ENCODE data around the gene NTM. TPM values are rescaled to one million over a fixed set of nuclear protein-coding genes. Genes with fewer than 3 reads are reported as not detected.

The NTM gene
- total RNA-seq, 6 donors from 2014 or later, result 4.1 to 151 (median 115) TPM

DNA sequence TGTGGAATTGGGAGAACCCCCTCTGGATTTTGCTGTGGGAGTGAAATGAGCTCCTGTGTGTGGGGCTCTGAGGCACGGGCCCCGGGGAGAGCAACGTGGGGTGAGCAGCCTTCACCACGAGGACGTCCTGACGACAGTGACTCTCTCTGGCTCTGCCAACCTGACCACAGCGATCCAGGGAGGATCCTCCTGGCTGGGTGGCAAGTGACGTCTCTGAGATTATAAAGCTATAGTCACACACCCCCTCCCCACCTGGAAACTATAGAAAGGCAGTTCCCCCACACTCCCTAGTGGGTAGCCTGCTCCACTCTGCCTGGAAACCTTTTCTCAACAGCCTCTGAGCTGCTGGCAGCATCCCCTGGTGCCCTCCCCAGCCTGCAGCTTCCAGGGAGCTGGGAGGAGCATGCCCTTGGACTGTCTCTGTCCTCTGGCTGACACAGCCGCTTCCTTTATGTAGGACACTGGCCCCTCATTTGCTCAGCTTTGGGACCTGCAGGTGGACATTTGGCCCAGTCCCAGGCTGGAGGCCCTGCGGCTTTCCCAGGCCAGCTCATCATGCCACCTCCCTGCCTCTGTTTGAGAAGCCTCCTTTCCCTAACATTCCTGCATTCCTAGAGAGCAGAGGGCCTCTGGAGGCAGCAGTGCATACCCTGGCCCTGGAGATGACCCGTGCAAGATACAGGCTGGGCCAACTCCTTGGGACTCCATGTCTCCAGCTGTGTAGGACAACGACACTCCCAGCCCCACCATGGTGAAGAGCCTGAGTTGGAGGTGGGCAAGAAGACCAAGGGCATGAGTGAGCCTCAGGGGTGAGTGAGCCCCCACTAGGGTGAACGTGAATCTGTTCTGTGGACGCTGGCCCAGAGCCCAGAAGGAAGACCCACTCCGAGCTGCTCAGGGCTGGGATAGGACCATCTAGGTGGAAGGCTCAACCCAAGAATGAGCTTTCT lies 314.0 kb downstream of the NTM start:
- TF ChIP-seq POLR2AphosphoS5 (IDR thresholded peaks at IDR 0.05) (no peak), POLR2A (IDR thresholded peaks at IDR 0.05) (no peak), EP300 (IDR thresholded peaks at IDR 0.05) (no peak), CTCF (IDR thresholded peaks at IDR 0.05) (no peak)
- peak in 1 of 2 donors; percentile 3 for ATAC-seq (ENCODE audit: low FRiP score in 2 of 2)
- H3K9me3 ChIP-seq, result no peaks in the 10 kb centered on the region
- no peak overlapping the region for H3K4me3 ChIP-seq
- DNase-seq, result peak in 1 of 2 donors; percentile 24
- peaks cover 0 to 9% (median 8%) of the 10 kb centered on the region in 4 donors for H3K4me1 ChIP-seq
- H3K36me3 ChIP-seq, result no peaks in the 10 kb centered on the region
- H3K27ac ChIP-seq, result no peak overlapping the region
- 72 to 81% methylated on average over 14 to 15 of the region's 15 CpGs for WGBS, 2 donors
- H3K27me3 ChIP-seq, result no peaks in the 10 kb centered on the region

DNA sequence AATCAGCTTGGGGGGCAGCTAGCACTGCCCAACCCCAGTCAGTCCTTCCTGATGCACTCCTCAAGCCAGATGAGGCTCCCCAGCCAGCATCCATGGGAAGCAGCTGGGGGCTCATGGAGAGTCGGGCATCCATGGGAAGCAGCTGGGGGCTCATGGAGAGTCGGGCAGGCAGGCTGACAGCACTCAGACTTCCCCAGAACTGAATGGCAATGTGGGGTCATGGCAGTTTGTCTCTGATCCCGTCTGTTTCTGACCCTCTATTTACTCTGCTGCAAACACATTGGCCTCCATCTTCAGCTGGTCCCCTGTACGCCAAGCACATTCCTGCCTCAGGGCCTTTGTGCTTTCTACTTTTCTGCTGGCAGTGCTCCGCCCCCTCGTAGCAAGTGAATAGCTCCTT lies 314.8 kb downstream of the NTM start:
- no peak for TF ChIP-seq POLR2AphosphoS5 (IDR thresholded peaks at IDR 0.05)
- no peak for TF ChIP-seq EP300 (IDR thresholded peaks at IDR 0.05)
- no peak for TF ChIP-seq POLR2A (IDR thresholded peaks at IDR 0.05)
- no peak for TF ChIP-seq CTCF (IDR thresholded peaks at IDR 0.05)
- Histone ChIP-seq H3K36me3 (no peaks in the 10 kb centered on the region), H3K9me3 (no peaks in the 10 kb centered on the region), H3K4me1 (peaks cover 0 to 9% (median 8%) of the 10 kb centered on the region in 4 donors), H3K4me3 (no peak overlapping the region), H3K27ac (no peak overlapping the region), H3K27me3 (no peaks in the 10 kb centered on the region)
- ATAC-seq (ENCODE audit: low FRiP score in 2 of 2) (no peak), DNase-seq (no peak)
- WGBS, 2 donors, result 80 to 82% methylated on average over 6 of the region's 6 CpGs

GRCh38 chr11:131685906-131686305 lies 315.5 kb downstream of the NTM start:
- ATAC-seq (ENCODE audit: low FRiP score in 2 of 2), result no peak
- no peak overlapping the region for H3K27ac ChIP-seq
- TF ChIP-seq CTCF (IDR thresholded peaks at IDR 0.05) (no peak), EP300 (IDR thresholded peaks at IDR 0.05) (no peak), POLR2A (IDR thresholded peaks at IDR 0.05) (no peak), POLR2AphosphoS5 (IDR thresholded peaks at IDR 0.05) (no peak)
- no peaks in the 10 kb centered on the region for H3K9me3 ChIP-seq
- H3K4me1 ChIP-seq, result peaks cover 0 to 9% (median 8%) of the 10 kb centered on the region in 4 donors
- WGBS, 2 donors, result 90 to 94% methylated on average over 3 of the region's 3 CpGs
- DNase-seq, result no peak
- no peaks in the 10 kb centered on the region for H3K36me3 ChIP-seq
- H3K27me3 ChIP-seq, result no peaks in the 10 kb centered on the region
- H3K4me3 ChIP-seq, result no peak overlapping the region

- Histone ChIP-seq H3K27ac (no peak overlapping the region), H3K27me3 (no peaks in the 10 kb centered on the region), H3K9me3 (no peaks in the 10 kb centered on the region), H3K4me3 (no peak overlapping the region), H3K36me3 (no peaks in the 10 kb centered on the region), H3K4me1 (peaks cover 0 to 13% (median 8%) of the 10 kb centered on the region in 4 donors)
- WGBS, 2 donors, result 89 to 95% methylated on average over 9 of the region's 9 CpGs
- TF ChIP-seq POLR2AphosphoS5 (IDR thresholded peaks at IDR 0.05) (no peak), CTCF (IDR thresholded peaks at IDR 0.05) (no peak), EP300 (IDR thresholded peaks at IDR 0.05) (no peak), POLR2A (IDR thresholded peaks at IDR 0.05) (no peak)
- DNase-seq (peak in 1 of 2 donors; percentile 45), ATAC-seq (ENCODE audit: low FRiP score in 2 of 2) (no peak)
Observed at GRCh38 chr11:131686836-131687235, 316.4 kb downstream of the NTM start.
